Measurements from ENCODE around the gene ERF. TPM values are rescaled to one million over a fixed set of nuclear protein-coding genes. Genes with fewer than 3 reads are reported as not detected.
A peak's percentile ranks its signal among the peaks of the same experiment; 100 is the strongest.

ERF gene
- total and polyA plus RNA-seq, 7 experiments from 2014 or later: 2.8 to 105 (median 49.4) TPM

DNA sequence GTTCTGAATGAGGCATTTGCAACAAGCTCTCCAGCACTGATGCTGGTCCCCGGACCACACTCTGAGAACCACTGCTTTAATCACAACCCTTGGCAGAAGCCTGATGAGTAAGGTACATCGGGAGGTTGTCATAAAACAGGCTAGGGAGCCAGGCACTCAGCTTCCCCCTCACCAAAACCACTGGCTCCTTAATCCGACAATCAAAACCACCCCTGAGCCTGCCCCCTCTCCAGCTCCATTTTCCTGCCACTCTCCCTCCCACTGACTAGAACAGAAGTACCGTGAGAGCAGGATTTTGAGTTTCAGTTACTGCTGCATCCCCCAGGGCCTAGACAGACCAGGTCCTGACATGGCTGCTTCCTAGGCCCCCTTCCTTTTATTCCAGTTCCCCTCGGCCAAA is 19.7 kb downstream of the ERF start:
- CTCF ChIA-PET: no interaction called here
- no peak for ATAC-seq

DNA sequence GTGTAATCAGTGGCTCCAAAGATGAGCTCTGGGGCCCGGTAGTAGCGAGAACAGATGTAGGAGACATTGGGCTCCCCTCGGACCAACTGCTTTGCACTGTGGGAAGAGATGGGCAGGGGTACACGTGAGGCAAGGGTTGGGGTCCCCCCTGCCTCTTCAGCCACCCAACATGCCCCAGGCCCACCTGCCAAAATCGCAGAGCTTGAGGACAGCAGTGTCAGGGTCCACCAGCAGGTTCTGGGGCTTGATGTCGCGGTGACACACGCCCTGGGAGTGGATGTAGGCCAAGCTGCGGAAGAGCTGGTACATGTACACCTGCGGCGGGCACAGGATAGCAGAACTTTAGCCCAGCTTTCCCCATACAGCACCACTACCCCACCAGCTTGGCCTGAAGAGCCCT is 20.6 kb downstream of the ERF start:
- no peaks in the 10 kb centered on the region for H3K27me3 Mint-ChIP-seq
- intact Hi-C loops (cut with micrococcal nuclease): no loop called here
- ATAC-seq: no peak
- peaks cover 0 to 2% of the 10 kb centered on the region in 2 donors for H3K4me1 ChIP-seq (ENCODE audit: control insufficient read depth in 2 of 2, insufficient read depth in 2 of 2, low read length in 2 of 2)
- H3K9me3 ChIP-seq (ENCODE audit: control insufficient read depth in 2 of 3, low read length in 3 of 3): no peaks in the 10 kb centered on the region
- H3K4me3 ChIP-seq (ENCODE audit: low read length): no peak overlapping the region
- DNase-seq: no peak
- peaks cover 13 to 83% (median 16%) of the 10 kb centered on the region in 3 experiments for H3K36me3 ChIP-seq (ENCODE audit: control insufficient read depth in 2 of 3, insufficient read depth in 3 of 3, low read length in 3 of 3)
- ChIA-PET CTCF (interaction anchor here (0.6 to 1.1 kb wide), 2 partner anchors 13 to 221 kb away, joined by 4 to 6 read pairs; no protein-coding TSS in a partner anchor), POLR2A (interaction anchor here (0.7 to 2.6 kb wide), 2 partner anchors 8 to 12 kb away, joined by 3 to 8 read pairs; partner anchors contain the start of gene GSK3A)
- H3K27me3 ChIP-seq (ENCODE audit: control insufficient read depth in 2 of 2, insufficient read depth in 2 of 2, low read length in 2 of 2): no peaks in the 10 kb centered on the region
- H3K27ac Mint-ChIP-seq: peak overlapping the region in 3 of 9 donors; percentile 41 to 73 (median 43)
- H3K9me3 Mint-ChIP-seq: no peaks in the 10 kb centered on the region
- peaks cover 0 to 32% (median 5%) of the 10 kb centered on the region in 5 donors for H3K36me3 Mint-ChIP-seq
- H3K27ac ChIP-seq (ENCODE audit: low read depth, low read length): peak overlapping the region; percentile 8
- no peak overlapping the region for H3K4me3 Mint-ChIP-seq
- peaks cover 15 to 37% (median 22%) of the 10 kb centered on the region in 7 donors for H3K4me1 Mint-ChIP-seq

More for the DNA sequence above, 19.7 kb downstream of the ERF start:
- POLR2A ChIA-PET: interaction anchor here (0.7 kb wide), 1 partner anchor 13 kb away, joined by 3 read pairs; no protein-coding TSS in a partner anchor
- DNase-seq: no peak
- no peak overlapping the region for H3K4me3 Mint-ChIP-seq
- Histone ChIP-seq H3K9me3 (ENCODE audit: control insufficient read depth in 2 of 3, low read length in 3 of 3) (no peaks in the 10 kb centered on the region), H3K36me3 (ENCODE audit: control insufficient read depth in 2 of 3, insufficient read depth in 3 of 3, low read length in 3 of 3) (peaks cover 14 to 83% (median 16%) of the 10 kb centered on the region in 3 experiments), H3K27me3 (ENCODE audit: control insufficient read depth in 2 of 2, insufficient read depth in 2 of 2, low read length in 2 of 2) (no peaks in the 10 kb centered on the region), H3K27ac (ENCODE audit: low read depth, low read length) (no peak overlapping the region), H3K4me3 (ENCODE audit: low read length) (no peak overlapping the region), H3K4me1 (ENCODE audit: control insufficient read depth in 2 of 2, insufficient read depth in 2 of 2, low read length in 2 of 2) (peaks cover 7 to 10% of the 10 kb centered on the region in 2 donors)
- H3K9me3 Mint-ChIP-seq: no peaks in the 10 kb centered on the region
- H3K36me3 Mint-ChIP-seq: peaks cover 0 to 31% (median 4%) of the 10 kb centered on the region in 5 donors
- H3K4me1 Mint-ChIP-seq: peaks cover 18 to 38% (median 24%) of the 10 kb centered on the region in 7 donors
- no peaks in the 10 kb centered on the region for H3K27me3 Mint-ChIP-seq
- H3K27ac Mint-ChIP-seq: peak overlapping the region in 2 of 9 donors; percentile 27 to 73
- intact Hi-C loops (cut with micrococcal nuclease): no loop called here

DNA sequence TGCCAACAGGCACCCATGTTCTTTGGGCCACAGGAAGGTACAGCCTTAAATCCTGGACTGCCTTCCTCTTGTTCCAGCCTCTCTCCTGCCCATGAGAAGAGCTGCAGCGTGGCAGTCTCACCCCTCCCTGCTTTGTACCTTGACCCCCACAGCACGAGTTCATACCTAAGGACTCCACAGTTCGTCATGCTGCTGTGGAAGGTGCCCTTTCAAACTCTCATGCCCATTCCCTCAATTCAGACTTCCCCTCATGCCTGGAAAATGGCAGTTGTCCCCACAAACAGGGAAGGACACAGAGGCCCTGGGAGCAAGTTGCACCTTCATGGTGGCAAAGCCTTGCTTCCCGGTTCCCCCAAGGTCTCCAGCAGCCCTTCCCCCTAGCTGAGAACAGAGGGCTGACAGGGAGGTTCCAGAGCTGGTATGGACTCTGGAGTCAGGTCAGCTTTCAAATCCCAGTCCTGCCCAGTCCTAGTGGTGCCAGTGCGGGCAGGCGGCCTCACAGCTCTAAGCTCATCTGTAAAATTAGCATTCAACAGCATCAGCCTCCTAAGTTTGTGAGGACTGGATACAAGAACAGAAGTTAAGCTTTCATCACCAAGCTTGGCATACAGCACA is 21.1 kb downstream of the ERF start:
- DNase-seq (no peak), ATAC-seq (no peak)
- H3K9me3 Mint-ChIP-seq: no peaks in the 10 kb centered on the region
- Histone ChIP-seq H3K27ac (ENCODE audit: low read depth, low read length) (peak overlapping the region; percentile 8), H3K36me3 (ENCODE audit: control insufficient read depth in 2 of 3, insufficient read depth in 3 of 3, low read length in 3 of 3) (peaks cover 8 to 83% (median 16%) of the 10 kb centered on the region in 3 experiments), H3K4me1 (ENCODE audit: control insufficient read depth in 2 of 2, insufficient read depth in 2 of 2, low read length in 2 of 2) (no peaks in the 10 kb centered on the region), H3K9me3 (ENCODE audit: control insufficient read depth in 2 of 3, low read length in 3 of 3) (no peaks in the 10 kb centered on the region), H3K27me3 (ENCODE audit: control insufficient read depth in 2 of 2, insufficient read depth in 2 of 2, low read length in 2 of 2) (no peaks in the 10 kb centered on the region), H3K4me3 (ENCODE audit: low read length) (no peak overlapping the region)
- H3K4me3 Mint-ChIP-seq: peak overlapping the region in 1 of 10 donors; percentile 16
- POLR2A ChIA-PET: interaction anchor here (2.6 kb wide), 1 partner anchor 9 kb away, joined by 8 read pairs; the partner anchor contains the start of gene GSK3A
- intact Hi-C loops (cut with micrococcal nuclease): no loop called here
- H3K27ac Mint-ChIP-seq: peak overlapping the region in 6 of 9 donors; percentile 19 to 70 (median 40)
- H3K27me3 Mint-ChIP-seq: no peaks in the 10 kb centered on the region
- CTCF ChIA-PET: interaction anchor here (0.6 to 1.1 kb wide), 2 partner anchors 13 to 221 kb away, joined by 4 to 6 read pairs; no protein-coding TSS in a partner anchor
- H3K4me1 Mint-ChIP-seq: peaks cover 11 to 34% (median 18%) of the 10 kb centered on the region in 7 donors
- peaks cover 0 to 32% (median 5%) of the 10 kb centered on the region in 5 donors for H3K36me3 Mint-ChIP-seq

DNA sequence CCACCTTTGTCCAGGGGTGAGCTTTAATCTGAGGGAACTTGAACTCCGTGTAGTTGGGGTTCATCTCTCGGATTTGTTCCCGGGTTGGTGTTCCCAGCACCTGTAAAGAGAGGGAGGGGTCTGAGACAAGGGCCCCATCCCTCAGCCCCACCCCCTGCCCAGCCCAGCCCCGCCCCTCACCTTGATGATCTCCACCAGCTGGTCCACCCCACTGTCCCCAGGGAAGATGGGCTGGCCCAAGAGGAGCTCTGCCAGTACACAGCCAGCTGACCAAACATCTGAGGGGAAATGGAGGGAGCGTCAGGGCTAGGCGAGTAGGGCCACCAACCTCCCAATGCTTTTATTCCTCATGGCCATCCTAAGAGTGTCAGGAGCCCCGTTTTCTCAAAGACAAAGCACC is 21.8 kb downstream of the ERF start:
- no peaks in the 10 kb centered on the region for H3K9me3 Mint-ChIP-seq
- no peaks in the 10 kb centered on the region for H3K9me3 ChIP-seq (ENCODE audit: control insufficient read depth in 2 of 3, low read length in 3 of 3)
- no peak for ATAC-seq
- no peak overlapping the region for H3K4me3 Mint-ChIP-seq
- H3K4me1 Mint-ChIP-seq: peaks cover 11 to 39% (median 18%) of the 10 kb centered on the region in 7 donors
- peak overlapping the region in 3 of 9 donors; percentile 19 to 41 (median 38) for H3K27ac Mint-ChIP-seq
- H3K36me3 Mint-ChIP-seq: peaks cover 0 to 32% (median 5%) of the 10 kb centered on the region in 5 donors
- CTCF ChIA-PET: no interaction called here
- POLR2A ChIA-PET: interaction anchor here (1.0 to 2.6 kb wide), 4 partner anchors 8 to 13 kb away, joined by 3 to 8 read pairs (median 4); partner anchors contain the start of genes GSK3A and ZNF526
- no peak overlapping the region for H3K27ac ChIP-seq (ENCODE audit: low read depth, low read length)
- no peak for DNase-seq
- H3K4me3 ChIP-seq (ENCODE audit: low read length): no peak overlapping the region
- intact Hi-C loops (cut with micrococcal nuclease): no loop called here
- no peaks in the 10 kb centered on the region for H3K27me3 ChIP-seq (ENCODE audit: control insufficient read depth in 2 of 2, insufficient read depth in 2 of 2, low read length in 2 of 2)
- peaks cover 8 to 88% (median 19%) of the 10 kb centered on the region in 3 experiments for H3K36me3 ChIP-seq (ENCODE audit: control insufficient read depth in 2 of 3, insufficient read depth in 3 of 3, low read length in 3 of 3)
- no peaks in the 10 kb centered on the region for H3K27me3 Mint-ChIP-seq
- H3K4me1 ChIP-seq (ENCODE audit: control insufficient read depth in 2 of 2, insufficient read depth in 2 of 2, low read length in 2 of 2): no peaks in the 10 kb centered on the region

DNA sequence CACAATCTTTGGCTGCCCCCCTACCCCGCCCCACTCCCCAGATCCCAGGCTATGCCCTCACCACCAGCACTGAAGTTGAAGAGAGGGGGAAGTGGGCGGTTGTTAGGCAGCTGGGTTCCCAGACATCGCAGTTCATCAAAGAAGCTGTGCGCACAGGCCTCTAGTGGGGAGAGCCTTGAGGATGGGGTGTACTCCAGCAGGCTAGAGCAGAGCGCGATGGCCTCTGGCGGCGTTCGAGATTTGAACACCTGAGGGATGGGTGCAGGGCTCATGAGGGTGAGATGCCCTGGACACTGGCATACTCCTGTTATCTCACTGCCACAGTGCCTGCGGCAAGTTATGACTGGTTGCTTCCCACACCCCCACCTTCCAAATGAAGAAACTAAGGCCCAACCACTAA is 22.5 kb downstream of the ERF start:
- Histone ChIP-seq H3K4me3 (ENCODE audit: low read length) (no peak overlapping the region), H3K27me3 (ENCODE audit: control insufficient read depth in 2 of 2, insufficient read depth in 2 of 2, low read length in 2 of 2) (no peaks in the 10 kb centered on the region), H3K27ac (ENCODE audit: low read depth, low read length) (no peak overlapping the region), H3K9me3 (ENCODE audit: control insufficient read depth in 2 of 3, low read length in 3 of 3) (no peaks in the 10 kb centered on the region), H3K4me1 (ENCODE audit: control insufficient read depth in 2 of 2, insufficient read depth in 2 of 2, low read length in 2 of 2) (no peaks in the 10 kb centered on the region), H3K36me3 (ENCODE audit: control insufficient read depth in 2 of 3, insufficient read depth in 3 of 3, low read length in 3 of 3) (peaks cover 8 to 94% (median 19%) of the 10 kb centered on the region in 3 experiments)
- Mint-ChIP-seq H3K27me3 (no peaks in the 10 kb centered on the region), H3K4me1 (peaks cover 11 to 43% (median 18%) of the 10 kb centered on the region in 7 donors), H3K4me3 (no peak overlapping the region), H3K9me3 (no peaks in the 10 kb centered on the region), H3K36me3 (peaks cover 0 to 32% (median 5%) of the 10 kb centered on the region in 5 donors), H3K27ac (peak overlapping the region in 4 of 9 donors; percentile 4 to 45 (median 20))
- CTCF ChIA-PET: no interaction called here
- POLR2A ChIA-PET: interaction anchor here (1.0 to 2.6 kb wide), 4 partner anchors 8 to 12 kb away, joined by 3 to 8 read pairs (median 4); partner anchors contain the start of genes GSK3A and ZNF526
- DNase-seq: no peak
- intact Hi-C loops (cut with micrococcal nuclease): no loop called here
- no peak for ATAC-seq

- Mint-ChIP-seq H3K27me3 (no peaks in the 10 kb centered on the region), H3K27ac (peak overlapping the region in 1 of 9 donors; percentile 28), H3K4me3 (no peak overlapping the region), H3K36me3 (peaks cover 3 to 33% (median 10%) of the 10 kb centered on the region in 5 donors), H3K4me1 (peaks cover 17 to 43% (median 21%) of the 10 kb centered on the region in 7 donors), H3K9me3 (no peaks in the 10 kb centered on the region)
- no peak for DNase-seq
- ChIA-PET CTCF (interaction anchor here (0.6 kb wide), 1 partner anchor 128 kb away, joined by 4 read pairs; no protein-coding TSS in a partner anchor), POLR2A (no interaction called here)
- H3K36me3 ChIP-seq (ENCODE audit: control insufficient read depth in 2 of 3, insufficient read depth in 3 of 3, low read length in 3 of 3): peaks cover 8 to 99% (median 24%) of the 10 kb centered on the region in 3 experiments
- no peak overlapping the region for H3K4me3 ChIP-seq (ENCODE audit: low read length)
- H3K9me3 ChIP-seq (ENCODE audit: control insufficient read depth in 2 of 3, low read length in 3 of 3): no peaks in the 10 kb centered on the region
- no peaks in the 10 kb centered on the region for H3K4me1 ChIP-seq (ENCODE audit: control insufficient read depth in 2 of 2, insufficient read depth in 2 of 2, low read length in 2 of 2)
- intact Hi-C loops (cut with micrococcal nuclease): no loop called here
- ATAC-seq: no peak
- no peaks in the 10 kb centered on the region for H3K27me3 ChIP-seq (ENCODE audit: control insufficient read depth in 2 of 2, insufficient read depth in 2 of 2, low read length in 2 of 2)
- H3K27ac ChIP-seq (ENCODE audit: low read depth, low read length): no peak overlapping the region
Observed at GRCh38 chr19:42230571-42230970, 24.4 kb downstream of the ERF start.

Measured in naive thymus-derived CD4-positive, alpha-beta T cell (primary cell).